ENCODE results near the gene AP2S1.
"Not testable (repeated sequence)": the region's sequence is repeated elsewhere in the genome, so short reads cannot be mapped to it uniquely, and the experiment has no call there.

Gene AP2S1

DNA sequence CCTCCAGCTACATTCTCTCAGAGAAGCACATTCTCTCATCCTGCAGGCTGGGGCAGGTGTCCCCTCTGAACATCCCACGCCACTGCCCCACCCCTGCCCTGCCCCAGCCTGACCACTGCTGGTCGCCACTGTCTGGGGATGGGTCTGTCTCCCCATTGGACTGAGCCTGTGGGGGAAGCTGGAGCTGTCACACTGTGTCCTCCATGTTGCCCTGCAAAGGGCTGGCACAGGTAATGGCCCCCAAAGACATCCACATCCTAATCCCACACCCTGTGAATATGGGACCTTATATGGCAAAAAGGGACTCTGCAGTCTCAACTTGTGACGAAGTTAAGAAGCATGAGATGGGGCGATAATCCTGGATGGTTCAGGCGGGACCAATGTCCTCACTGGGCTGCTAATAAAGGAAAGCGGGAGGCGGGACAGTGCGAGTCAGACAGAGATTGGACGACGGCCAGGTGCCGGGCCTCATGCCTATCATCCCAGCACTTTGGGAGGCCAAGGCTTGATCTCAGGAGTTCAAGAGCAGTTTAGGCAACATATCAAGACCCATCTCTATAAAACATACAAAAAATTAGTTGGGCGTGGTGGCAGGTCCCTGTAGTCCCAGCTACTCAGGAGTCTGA, 9.1 kb downstream of the AP2S1 start:
- DNase-seq = no peak

DNA sequence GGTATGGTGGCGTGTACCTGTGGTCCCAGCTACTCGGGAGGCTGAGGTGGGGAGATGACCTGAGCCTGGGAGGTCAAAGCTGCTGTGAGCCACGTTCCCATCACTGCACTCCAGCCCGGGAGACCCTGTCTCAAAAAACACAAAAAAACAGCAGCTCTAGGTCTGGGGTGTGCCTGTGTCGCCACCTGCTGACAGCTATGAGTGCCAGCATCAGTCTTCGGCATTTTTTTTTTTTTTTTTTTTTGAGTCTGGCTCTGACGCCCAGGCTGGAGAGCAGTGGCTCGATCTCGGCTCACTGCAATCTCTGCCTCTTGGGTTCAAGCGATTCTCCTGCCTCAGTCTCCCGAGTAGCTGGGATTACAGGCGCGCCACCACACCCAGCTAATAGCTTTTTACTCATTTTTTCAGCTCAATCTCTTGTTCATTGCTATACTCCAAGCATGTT, 10.1 kb downstream of the AP2S1 start:
- peak in 5 of 14 donors; percentile 4 to 33 (median 30) for DNase-seq

DNA sequence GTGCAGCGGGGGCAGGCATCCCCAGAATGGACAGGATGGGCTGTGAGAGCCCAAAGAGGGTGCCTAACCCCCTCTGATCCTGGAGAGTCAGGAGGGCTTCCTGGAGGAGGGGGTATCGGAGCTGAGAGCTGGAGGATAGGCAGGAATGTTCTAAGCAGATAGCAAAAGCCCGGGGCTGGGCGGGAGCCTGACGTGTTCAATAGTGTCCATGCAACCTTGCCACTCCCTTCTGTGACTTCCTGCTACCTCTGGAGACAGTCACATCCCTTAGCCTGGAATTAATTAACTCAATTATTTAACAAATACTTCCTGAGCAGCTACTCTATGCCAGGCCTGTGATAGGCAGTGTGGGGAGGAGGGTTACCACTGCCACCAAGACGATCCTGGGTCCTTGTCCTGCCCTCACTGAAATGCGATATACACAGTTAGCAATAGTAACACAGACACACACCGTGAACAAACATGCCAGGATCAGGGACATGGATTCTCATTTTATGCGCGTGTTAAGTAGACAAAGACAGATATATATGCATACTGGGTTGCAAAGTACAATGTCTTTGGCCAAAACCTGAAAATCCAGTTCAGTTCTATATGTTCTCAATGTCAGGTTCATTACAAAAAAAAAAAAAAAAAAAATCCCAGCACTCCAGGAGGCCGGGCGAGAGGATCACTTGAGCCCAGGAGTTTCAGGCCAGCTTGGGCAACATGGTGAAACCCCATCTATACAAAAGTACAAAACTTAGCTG, 10.7 kb downstream of the AP2S1 start:
- DNase-seq = no peak

DNA sequence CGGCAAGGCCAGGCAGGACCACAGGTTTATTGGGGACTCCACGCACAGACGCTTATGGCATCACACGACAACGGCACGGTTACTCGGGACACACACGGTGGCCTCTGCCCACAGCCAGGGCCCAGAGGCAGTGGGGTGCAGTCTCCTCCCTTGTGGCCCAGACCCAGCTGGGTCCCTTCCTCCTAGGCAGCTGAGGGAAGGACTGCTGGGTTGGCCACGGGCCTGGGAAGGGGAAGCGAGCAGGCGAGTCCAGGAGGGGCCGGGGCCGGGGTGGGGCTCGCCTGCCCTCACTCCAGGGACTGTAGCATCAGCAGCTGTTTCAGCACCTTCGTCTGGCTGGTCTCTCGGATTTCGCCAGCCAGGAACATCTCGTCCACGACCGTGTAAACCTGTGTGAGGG, 12.5 kb downstream of the AP2S1 start:
- no peak for DNase-seq

DNA sequence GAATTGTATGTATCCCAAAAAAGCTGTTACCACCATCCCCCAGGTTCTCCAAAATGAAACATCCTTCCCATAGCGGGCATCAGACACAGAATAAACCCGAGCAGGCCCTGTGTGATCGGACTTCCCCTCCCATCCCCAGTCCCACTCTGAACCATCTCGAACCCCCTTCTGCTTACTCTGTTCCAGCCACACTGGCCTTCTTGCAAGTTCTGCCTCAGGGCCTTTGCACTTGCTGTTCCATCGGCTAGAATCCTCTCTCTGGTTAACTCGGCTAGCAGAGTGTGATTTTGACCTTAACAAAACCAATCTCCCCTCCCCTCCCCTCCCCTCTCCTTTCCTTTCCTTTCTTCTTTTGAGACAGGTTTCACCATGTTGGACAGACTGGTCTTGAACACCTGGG, 15.7 kb downstream of the AP2S1 start:
- DNase-seq = no peak

DNA sequence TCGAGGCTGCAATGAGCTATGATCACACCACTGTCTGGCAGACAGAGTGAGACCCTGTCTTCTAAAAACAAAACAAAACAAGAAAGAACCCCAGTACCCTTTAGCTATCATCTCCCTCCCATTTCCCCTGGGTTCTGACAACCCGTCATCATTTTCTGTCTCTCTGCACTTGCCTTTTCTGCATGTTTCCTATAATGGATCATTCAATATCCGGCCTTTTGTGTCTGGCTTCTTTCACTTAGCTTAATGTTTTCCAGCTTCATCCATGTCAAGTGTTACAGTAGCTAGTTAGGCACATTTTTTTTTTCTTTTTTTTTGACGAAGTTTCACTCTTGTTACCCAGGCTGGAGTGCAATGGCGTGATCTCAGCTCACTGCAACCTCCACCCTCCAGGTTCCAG, 16.5 kb downstream of the AP2S1 start:
- DNase-seq = no peak

DNA sequence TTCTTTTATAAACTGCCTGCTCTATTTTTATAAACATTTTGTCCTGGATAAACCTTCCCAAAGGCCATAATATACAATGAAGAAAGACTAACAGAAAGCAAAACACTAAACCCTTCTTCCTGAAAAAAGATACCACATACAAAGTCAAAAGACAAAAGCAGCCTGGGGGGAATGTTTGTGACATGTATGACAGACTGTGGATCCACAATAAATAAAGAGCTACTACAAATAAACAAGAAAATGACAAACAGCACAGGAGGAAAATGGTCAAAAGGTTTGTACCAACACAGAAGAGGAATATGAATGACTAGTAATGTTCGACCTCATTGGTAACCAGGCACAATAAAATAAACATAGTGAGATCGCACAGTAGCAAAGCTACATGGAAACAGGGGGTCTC, 19.8 kb downstream of the AP2S1 start:
- DNase-seq = no peak

DNA sequence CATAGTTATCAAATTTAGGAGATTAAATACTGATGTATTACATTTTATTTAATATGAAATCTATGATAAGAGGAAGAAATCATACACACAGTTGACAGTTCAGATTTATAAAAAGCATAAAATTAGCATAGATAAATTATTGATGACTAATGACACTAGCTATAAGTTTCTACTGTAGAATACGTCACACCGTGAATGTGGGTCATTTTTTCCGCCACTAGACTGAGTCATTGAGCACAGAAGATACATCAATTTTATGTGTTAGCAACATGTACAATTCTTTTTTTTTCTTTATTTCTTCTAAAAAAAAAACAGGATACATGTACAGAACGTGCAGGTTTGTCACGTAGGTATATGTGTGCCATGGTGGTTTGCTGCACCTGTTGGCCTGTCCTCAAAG, 22.2 kb downstream of the AP2S1 start:
- DNase-seq = no peak

DNA sequence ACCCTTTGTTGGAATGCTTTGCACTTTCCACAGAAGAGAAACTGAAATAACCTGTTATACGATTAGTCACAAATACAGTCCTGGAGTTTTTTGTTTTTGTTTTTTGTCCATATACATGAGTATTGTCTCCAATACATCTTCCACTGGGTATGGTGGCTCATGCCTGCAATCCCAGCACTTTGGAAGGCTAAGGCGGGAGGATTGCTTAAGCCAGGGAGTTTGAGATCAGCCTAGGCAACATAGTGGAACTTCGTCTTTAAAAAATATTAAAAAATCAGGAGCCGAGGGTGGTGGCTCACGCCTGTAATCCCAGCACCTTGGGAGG, 25.0 kb downstream of the AP2S1 start:
- no peak for DNase-seq

DNA sequence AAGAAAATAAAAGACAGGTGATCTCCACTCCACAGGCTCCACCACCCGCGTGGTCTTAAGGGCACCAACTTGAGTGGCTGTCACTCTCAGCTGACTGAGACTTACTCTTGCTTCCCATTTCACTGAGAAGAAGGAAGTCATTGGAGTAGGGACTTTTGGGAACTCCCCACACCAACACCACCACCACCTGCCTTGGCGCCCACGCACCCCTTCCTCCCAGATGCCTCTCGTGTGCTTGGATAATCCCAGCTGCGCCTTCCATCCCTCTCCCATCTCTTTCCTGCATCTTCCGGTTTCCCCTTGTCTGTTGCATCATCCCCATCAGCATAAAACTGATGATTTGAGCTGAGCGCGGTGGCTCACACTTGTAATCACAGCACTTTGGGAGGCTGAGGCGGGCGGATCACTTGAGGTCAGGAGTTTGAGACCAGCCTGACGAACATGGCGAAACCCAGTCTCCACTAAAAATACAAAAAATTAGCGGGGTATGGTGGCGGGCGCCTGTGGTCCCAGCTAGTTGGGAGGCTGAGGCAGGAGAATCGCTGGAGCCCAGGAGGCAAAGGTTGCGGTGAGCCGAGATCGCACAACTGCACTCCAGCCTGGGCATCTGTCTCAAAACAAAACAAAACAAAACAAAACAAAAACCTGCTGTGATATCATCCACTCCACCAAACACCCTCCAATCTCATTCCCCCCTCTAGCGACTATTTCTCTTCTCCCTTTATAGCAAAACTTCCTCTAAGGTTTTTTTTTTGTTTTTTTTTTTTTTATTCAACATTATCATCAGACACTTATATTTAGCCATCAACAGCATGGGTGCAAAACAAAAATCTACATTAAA, 25.5 kb downstream of the AP2S1 start:
- peak in 6 of 14 donors; percentile 4 to 19 (median 6) for DNase-seq

DNA sequence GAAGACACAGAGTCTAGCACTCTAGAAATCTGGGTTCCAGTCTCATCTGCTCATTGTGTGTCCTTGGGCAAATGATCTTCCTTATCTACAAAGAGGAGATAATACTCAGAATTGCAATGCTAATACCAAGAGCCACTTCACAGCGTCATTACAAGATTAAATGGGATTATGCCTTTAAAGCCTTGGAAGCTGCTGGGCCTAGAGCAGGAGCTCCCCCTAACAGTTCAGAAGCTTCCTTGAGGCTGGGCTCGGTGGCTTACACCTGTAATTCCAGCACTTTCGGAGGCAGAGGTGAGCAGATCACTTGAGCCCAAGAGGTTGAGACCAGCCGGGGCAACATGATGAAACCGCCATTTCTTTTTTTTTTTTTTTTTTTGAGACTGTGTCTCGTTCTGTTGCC, 27.6 kb downstream of the AP2S1 start:
- no peak for DNase-seq

DNA sequence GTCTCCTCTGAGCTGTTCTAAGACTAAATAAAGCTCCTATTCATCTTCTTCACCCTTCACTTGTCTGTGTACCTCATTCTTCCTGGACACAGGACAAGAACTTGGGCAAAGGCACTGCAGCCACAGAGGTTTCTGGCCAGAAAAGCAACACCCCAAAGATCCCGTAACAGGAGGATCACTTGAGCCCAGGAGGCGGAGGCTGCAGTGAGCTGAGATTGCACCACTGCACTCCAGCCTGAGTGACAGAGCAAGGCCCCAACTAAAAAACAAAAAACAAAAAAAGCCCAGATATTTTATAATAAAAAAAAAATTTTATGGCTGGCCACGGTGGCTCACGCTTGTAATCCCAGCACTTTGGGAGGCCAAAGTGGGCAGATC, 28.2 kb downstream of the AP2S1 start:
- not testable (repeated sequence) for DNase-seq

DNA sequence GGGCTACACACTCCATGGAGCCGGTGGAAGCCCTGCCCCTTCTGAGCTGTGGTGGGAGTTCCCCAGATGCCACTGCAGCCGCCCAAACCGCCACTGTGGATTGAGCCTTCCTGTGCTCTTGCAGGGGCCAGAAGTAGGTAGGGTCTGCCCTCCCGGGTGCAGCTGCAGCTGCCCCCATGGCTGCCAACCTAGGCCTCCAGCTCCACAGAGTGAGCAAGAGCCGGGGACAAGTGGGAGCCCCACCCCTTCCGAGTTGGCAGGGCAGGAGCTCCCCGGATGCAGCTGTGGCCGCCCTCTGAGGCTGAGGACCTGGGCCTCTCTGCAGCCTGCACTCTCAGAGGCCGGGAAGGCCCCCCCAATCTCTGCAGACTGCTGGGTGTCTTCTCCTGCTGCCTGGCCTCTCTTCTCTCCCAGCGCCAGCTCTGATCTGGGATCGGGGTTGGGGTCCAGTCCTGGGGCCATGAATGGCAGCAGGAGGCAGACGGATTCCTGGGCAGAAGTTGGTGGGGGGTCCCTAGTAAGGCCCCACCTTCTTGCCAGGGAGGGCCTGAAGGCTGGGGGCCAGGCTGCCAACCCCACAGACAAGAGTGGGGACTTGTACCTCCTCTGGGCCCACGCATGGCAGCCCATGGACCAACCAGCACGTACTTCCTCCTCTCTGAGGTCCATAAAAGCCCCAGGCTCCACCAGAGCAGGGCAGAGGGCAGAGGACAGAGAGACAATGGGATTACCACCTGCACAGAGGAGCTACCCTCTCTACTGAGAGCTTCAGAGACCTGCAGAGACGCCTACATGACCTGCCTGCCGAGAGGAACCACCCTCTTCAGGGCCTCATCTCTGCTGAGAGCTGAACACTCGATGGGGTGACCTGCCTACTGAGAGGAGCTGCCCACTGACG, 28.9 kb downstream of the AP2S1 start:
- no peak for DNase-seq

DNA sequence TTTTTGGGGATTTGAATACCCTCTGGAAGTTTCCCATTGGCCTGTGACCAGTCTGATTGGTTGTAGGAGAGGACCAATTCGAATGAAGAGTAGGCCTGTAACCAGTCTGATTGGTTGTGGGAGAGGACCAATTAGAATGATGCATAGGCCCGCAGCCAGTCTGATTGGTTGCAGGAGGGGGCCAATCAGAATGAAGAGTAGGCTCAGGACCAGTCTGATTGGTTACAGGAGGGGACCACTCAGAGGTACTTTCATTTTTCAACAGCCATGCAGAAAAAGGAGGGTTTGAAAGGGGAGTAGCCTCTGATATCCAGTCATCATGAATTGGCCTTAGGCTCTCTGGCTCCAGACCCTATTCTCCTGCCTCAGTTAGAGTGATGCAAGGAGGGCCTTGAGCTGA, 31.8 kb downstream of the AP2S1 start:
- DNase-seq = no peak

DNA sequence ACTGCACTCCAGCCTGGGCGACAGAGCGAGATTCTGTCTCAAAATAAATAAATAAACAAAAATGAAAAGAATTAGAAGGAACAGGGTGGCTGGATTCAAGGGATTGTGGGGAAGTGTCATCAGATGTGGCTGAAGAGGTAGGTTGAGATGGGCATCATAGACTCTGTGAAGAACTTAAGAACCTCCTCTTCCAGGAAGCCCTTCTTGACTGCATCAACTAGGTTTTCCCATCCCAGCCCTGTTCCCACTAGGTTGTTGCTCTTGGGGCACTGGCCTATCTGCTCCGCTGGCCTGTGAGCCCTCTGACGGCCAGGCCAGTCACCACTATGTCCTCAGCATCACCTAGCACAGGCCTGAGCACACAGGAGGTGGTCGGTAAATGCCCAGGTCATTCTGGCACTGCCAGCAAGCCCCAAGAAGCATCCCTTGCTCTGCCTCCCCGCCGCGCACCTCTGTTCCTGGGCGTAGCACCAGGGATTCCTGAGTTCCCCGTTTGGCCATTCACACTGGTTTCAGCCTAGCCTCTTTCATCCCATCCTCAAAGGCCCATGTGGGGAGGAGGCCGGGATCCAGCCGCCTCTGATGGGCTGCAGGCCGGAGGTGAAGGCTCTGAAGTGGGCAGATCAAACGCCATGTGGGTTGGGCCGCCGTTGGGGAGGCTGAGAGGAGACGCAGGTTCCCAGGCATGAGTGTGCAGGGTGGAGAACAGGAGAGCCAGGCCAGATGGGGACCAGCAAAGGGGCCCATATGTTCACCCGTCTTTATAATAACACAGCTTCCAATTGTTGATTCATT, 34.6 kb downstream of the AP2S1 start:
- DNase-seq = no peak

DNA sequence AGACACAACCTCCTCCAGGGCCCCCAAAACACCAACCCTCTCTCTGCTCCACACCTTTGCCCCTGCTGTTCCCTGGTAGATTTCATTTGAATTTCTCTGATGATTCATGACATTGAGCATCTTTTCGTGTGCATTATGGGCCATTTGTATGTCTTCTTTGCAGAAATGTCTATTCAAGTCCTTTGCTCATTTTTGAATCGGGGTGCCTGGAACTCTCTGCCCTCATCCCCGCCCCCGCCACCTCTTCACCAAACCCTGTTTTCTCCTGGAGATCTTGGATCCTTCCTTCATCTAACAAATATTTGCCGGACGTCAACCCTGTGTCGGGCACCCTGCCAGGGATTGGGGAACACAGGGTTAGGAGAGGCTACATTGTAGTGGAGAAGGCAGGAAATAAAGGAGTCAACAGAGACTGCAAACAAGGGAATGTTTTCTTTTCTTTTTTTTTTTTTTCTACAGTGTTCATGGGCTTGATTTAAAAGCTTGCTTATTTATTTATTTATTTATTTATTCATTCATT, 36.7 kb downstream of the AP2S1 start:
- peak in 1 of 14 donors; percentile 1 for DNase-seq

DNA sequence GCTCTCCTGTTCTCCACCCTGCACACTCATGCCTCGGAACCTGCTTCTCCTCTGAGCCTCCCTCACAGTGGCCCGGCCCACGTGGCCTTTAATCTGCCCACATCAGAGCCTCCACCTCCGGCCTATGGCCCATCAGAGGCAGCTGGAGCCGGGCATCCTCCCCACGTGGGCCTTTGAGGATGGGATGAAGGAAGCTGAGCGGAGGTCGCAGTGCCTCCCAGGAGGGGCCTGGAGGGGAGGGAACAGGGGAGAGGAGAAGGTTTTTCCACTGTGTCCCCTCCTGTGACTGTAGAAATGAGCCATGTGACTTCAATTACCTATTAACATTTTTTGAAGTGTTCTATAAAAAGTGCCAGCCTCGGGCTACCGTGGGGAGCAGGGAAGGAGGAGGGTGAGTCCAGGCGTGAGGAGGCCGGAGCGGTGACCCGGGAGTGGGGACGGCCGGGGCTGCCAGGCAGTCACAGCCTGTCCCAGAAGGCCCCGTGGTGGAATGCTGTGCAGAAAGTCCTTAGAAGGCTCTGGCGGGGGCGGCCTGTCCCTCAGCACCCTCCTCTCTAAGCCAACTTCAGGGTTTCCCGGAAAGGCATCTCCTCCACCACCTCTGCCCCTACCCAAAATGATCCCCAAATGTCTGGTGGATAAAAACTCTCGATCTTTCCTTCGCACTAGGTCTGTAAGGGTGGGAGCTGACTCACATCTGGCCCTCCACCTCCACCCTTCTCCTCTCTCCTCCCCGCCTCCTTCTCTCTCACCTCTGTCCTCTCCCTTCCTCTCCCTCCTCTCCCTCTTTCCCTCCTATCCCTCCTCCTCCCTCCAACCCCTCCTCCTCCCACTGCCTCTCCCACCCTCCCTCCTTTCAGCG, 37.4 kb downstream of the AP2S1 start:
- DNase-seq = no peak

DNA sequence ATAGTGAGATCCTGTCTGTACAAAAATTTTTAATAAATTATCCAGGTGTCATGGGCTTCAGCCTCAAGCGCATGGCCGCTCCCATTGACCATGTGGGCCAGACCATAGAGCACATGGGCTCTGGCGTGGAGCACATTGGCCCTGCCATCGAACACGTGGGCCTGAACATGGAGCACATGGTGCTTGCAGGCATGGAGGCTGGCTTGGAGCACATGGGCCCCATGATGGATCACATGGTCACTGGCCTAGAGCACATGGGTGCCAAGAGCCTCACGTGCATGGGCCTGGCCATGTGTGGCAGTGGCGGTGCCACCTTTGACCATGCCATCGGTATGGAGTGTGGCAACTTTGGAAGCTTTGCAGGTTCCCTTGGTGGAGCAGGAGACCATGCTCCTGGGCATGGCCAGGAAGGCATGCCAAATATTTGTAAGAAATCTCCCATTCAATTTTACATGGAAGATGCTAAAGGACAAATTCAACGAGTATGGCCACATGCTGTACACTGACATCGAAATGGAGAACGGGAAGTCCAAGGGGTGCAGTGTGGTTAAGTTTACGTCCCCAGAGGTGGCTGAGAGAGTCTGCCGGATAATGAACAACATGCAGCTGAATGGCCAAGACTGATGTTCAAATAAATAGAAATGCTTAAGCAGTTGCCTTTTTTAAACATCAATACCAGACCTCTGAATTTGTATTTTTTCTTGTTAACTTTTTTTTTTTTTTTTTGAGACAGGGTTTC, 40.9 kb downstream of the AP2S1 start:
- DNase-seq = no peak

DNA sequence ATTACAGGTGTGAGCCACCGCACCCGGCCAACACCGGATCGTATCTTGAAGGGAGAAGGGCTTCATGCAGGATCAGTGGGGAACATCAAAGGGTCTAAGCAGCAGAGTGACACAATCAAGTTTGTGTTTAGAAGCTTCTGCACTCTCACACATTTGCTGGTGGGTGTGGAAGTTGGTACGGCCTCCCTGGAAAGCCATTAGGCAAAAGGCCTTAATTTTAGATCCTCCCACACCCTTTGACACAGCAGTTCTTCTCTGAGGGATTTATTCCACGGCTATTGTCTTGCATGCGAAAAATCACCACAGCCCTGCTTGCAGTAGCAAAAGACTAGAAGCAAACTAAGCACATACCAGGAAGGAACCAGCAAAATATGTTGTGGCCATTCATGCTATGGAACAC, 44.0 kb downstream of the AP2S1 start:
- no peak for DNase-seq

DNA sequence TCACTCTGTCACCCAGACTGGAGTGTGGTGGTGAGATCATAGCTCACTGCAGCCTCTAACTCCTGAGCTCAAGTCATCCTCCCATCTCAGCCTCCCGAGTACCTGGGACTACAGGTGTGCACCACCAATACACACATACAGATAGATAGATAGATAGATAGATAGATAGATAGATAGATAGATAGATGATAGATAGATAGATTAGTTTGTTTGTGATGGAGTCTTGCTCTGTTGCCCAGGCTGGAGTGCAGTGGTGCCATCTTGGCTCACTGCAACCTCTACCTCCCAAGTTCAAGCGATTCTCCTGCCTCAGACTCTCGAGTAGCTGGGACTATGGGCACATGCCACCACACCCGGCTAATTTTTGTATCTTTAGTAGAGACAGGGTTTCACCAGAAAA, 46.2 kb downstream of the AP2S1 start:
- DNase-seq = not testable (repeated sequence)

Measured in C1 segment of cervical spinal cord (tissue), 14 donors.